DOHH2 (cell line): ENCODE measurements around the gene ZMIZ1.

Experiments used
- CTCF ChIP-seq: fragments of 200-600 bp; sonication (generic); IDR thresholded peaks from one replicate; pipeline ENCODE4 v1.5.1; 2014; ENCODE audit warnings: antibody characterized with exemption, mild to moderate bottlenecking, low read depth, low read length; ENCODE audit not compliant: poor library complexity, severe bottlenecking
- EZH2phosphoT487 ChIP-seq: fragments of 200-600 bp; sonication (generic); IDR thresholded peaks from 2 replicates; pipeline ENCODE4 v1.6.1; 2017; ENCODE audit warnings: borderline replicate concordance, mild to moderate bottlenecking, antibody characterized with exemption, low read length, moderate library complexity, mixed read lengths

- TF ChIP-seq CTCF, result no peak
- no peak for TF ChIP-seq EZH2phosphoT487
These were observed 205.7 kb downstream of the ZMIZ1 start for GRCh38 chr10:79274279-79275104.
